Neural crest cell (in vitro differentiated cells): ENCODE results near the gene SLIT3. TPM values are rescaled to one million over a fixed set of nuclear protein-coding genes. Genes with fewer than 3 reads are reported as not detected.

Experiments
- DNase-seq: peaks from one replicate; pipeline ENCODE4 v3.0.0; 2021; ENCODE audit warnings: low read depth, mixed read lengths, low spot score
- H3K27ac Mint-ChIP-seq: one replicate; pipeline ENCODE4 v1.8.0; 2021; ENCODE audit warnings: mild to moderate bottlenecking, mixed read lengths; ENCODE audit not compliant: unreplicated experiment
- H3K27me3 Mint-ChIP-seq: 2 replicates; pipeline ENCODE4 v1.8.0; 2021; ENCODE audit warnings: low read depth, mild to moderate bottlenecking, mixed read lengths
- H3K36me3 Mint-ChIP-seq: 2 replicates; pipeline ENCODE4 v1.8.0; 2021; ENCODE audit warnings: low read depth, mild to moderate bottlenecking, mixed read lengths
- H3K4me1 Mint-ChIP-seq: 2 replicates; pipeline ENCODE4 v1.8.0; 2021; ENCODE audit warnings: mixed read lengths
- H3K4me3 Mint-ChIP-seq: one replicate; pipeline ENCODE4 v1.8.0; 2021; ENCODE audit warnings: mild to moderate bottlenecking, mixed read lengths
- H3K9me3 Mint-ChIP-seq: 2 replicates; pipeline ENCODE4 v1.8.0; 2021; ENCODE audit warnings: mixed read lengths
- total RNA-seq: library from RNA; stranded (reverse); gene quantifications from 2 replicates; pipeline ENCODE4 v1.2.1, GENCODE V29; 2021
- TF ChIP-seq, protein P1 (sequence below): fragments of 200-600 bp; sonication (generic); conservative IDR thresholded peaks from 2 replicates; pipeline ENCODE4 v1.5.0; 2021; ENCODE audit warnings: antibody characterized with exemption, mild to moderate bottlenecking

Gene SLIT3
- total RNA-seq, 1 donor from 2014 or later = 13.3 TPM

DNA sequence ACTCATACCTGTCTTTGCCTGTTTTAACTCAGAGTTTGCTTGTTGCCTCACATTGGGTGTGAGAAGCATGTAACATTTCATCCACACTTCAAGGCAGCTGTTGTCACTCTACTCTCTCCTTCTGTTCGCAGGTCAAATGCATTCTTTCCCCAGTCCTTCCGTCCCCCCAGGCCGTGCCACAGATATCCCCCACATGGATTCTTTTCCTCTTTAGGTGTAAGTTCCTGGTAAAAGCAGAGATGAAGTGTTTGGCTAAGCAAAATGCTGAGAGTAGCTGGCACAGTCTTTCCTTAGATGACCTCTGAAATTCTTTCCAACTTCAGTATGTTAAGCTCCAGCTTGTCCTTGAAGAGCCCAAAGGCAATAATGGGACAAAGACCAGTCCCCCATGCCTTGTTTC is 328.2 kb downstream of the SLIT3 start:
- H3K27me3 Mint-ChIP-seq = peaks cover 9% of the 10 kb centered on the region
- no peaks in the 10 kb centered on the region for H3K36me3 Mint-ChIP-seq
- no peak for DNase-seq
- H3K27ac Mint-ChIP-seq = peak overlapping the region; percentile 48
- H3K9me3 Mint-ChIP-seq = no peaks in the 10 kb centered on the region
- TF ChIP-seq, protein P1, sequence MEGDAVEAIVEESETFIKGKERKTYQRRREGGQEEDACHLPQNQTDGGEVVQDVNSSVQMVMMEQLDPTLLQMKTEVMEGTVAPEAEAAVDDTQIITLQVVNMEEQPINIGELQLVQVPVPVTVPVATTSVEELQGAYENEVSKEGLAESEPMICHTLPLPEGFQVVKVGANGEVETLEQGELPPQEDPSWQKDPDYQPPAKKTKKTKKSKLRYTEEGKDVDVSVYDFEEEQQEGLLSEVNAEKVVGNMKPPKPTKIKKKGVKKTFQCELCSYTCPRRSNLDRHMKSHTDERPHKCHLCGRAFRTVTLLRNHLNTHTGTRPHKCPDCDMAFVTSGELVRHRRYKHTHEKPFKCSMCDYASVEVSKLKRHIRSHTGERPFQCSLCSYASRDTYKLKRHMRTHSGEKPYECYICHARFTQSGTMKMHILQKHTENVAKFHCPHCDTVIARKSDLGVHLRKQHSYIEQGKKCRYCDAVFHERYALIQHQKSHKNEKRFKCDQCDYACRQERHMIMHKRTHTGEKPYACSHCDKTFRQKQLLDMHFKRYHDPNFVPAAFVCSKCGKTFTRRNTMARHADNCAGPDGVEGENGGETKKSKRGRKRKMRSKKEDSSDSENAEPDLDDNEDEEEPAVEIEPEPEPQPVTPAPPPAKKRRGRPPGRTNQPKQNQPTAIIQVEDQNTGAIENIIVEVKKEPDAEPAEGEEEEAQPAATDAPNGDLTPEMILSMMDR = no peak
- H3K4me3 Mint-ChIP-seq = no peak overlapping the region
- no peaks in the 10 kb centered on the region for H3K4me1 Mint-ChIP-seq

DNA sequence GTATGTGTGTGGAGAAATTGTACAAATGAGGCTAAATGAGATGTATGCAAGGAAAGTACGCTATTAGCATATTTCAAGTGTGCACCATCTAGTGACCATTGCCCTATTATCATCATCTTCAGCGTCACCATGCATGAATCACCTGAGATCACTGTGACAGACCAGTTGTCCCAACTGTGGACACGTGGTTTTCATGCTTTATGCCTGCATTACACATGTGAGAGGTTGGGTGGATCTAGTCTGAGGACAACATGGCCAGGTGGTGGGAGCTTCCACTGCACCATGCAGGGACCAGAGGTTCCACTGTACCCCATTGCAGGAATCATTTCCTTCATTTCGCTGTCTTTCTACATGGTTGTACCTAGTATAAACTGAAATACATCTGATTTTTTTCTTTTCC is 329.8 kb downstream of the SLIT3 start:
- H3K9me3 Mint-ChIP-seq = no peaks in the 10 kb centered on the region
- no peaks in the 10 kb centered on the region for H3K4me1 Mint-ChIP-seq
- H3K27ac Mint-ChIP-seq = no peak overlapping the region
- peaks cover 9% of the 10 kb centered on the region for H3K27me3 Mint-ChIP-seq
- TF ChIP-seq, protein P1 = no peak
- H3K36me3 Mint-ChIP-seq = no peaks in the 10 kb centered on the region
- DNase-seq = no peak
- H3K4me3 Mint-ChIP-seq = no peak overlapping the region

DNA sequence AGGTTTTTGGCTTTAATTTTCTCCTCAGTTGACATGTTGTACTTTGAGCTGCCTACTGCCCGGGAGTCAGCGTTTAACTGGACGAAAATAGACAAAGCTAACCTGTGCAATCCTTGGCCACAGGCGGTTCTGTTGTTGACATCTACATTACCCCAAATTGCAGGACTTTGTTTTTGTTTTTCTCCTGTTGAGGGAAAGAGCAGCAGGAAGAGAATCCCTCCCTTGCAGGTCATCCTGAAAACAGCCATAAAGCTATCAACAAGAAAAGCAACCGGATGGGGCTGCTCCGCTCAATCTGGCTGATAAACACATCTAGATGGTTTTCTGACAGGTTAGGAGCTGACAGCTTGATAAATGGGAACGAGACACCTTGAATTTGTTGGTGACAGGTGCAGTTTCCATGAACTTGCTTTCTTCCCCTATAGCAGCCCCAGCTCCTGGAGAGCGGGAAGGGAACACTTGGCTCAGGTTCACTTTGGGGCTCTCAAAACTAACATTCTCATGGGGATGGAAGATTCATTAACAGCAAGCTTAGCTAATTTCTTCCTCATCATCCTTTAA is 331.5 kb downstream of the SLIT3 start:
- TF ChIP-seq, protein P1 = no peak
- H3K9me3 Mint-ChIP-seq = no peaks in the 10 kb centered on the region
- H3K27ac Mint-ChIP-seq = no peak overlapping the region
- no peaks in the 10 kb centered on the region for H3K36me3 Mint-ChIP-seq
- DNase-seq = no peak
- peaks cover 9% of the 10 kb centered on the region for H3K27me3 Mint-ChIP-seq
- H3K4me1 Mint-ChIP-seq = no peaks in the 10 kb centered on the region
- no peak overlapping the region for H3K4me3 Mint-ChIP-seq

DNA sequence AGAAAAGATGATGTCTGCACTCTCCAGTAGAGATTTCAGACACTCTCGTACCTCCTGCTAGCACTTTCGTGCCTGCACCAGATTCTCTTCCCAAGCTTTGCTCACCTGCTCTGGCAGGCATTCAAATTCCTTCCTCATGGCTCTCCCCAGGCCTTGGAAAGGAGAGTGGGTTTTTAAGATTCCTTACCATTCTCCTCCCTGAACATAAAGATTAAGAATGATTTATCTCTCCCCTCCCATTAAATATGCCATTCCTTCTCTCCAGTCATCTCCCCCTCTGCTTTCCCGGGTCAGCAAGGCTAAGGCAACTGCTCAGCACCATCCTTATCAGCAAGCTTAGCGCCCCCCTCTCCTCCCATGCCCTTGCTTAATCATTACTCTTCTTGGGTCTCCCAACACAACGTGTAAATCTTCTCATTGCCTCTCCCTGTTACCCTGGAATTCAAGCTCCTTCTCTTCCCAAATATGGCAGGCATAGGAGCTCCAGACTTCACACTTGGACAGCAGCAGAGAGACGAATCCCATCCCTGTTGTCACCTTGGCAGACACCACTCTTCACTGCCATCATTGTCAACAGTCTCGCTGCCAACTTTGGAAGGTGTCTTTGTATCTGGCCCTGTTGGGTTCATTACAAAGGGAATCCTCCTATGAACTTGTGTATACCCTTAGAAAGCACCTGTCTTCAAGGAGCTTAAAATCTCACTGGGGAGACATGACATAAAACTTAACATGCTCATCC is 332.9 kb downstream of the SLIT3 start:
- no peak overlapping the region for H3K27ac Mint-ChIP-seq
- no peaks in the 10 kb centered on the region for H3K9me3 Mint-ChIP-seq
- DNase-seq = no peak
- H3K4me3 Mint-ChIP-seq = no peak overlapping the region
- TF ChIP-seq, protein P1 = no peak
- no peaks in the 10 kb centered on the region for H3K36me3 Mint-ChIP-seq
- no peaks in the 10 kb centered on the region for H3K4me1 Mint-ChIP-seq
- peaks cover 9% of the 10 kb centered on the region for H3K27me3 Mint-ChIP-seq

DNA sequence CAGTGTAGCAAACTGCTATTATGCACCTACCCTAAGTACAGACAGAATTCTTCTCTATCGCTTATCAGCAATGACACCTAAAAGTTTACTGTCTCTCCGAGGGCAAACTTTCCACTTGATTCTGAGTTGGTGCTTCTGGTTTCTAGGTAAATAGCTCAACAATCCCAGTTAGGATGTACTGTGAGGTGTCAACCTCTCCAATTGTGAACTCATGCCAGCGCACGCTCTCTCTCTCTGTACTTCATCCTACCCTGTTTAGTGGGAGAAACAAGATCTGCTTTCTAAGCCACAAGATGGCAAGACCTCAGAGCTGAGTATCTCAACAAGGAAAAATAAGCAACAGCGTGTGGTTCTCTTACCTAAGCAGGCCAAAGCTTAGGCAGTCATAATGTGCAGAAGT is 335.3 kb downstream of the SLIT3 start:
- DNase-seq = no peak
- Mint-ChIP-seq H3K27ac (no peak overlapping the region), H3K4me1 (peaks cover 9% of the 10 kb centered on the region), H3K4me3 (no peak overlapping the region), H3K9me3 (no peaks in the 10 kb centered on the region), H3K27me3 (peaks cover 4% of the 10 kb centered on the region), H3K36me3 (no peaks in the 10 kb centered on the region)
- TF ChIP-seq, protein P1 = no peak
